GM23338 (cell line): Measurements from ENCODE around the gene SH2D2A. TPM values are rescaled to one million over a fixed set of nuclear protein-coding genes. Genes with fewer than 3 reads are reported as not detected.

Source experiments
- ATAC-seq: fragments of 200-7000 bp; cut with Tn5 transposase; 3 replicates; pipeline ENCODE4 v1.9.1; 2020
- DNase-seq: peaks from one replicate; pipeline ENCODE4 v3.0.0-alpha.2; 2015; ENCODE audit warnings: low spot score
- H2AFZ ChIP-seq: fragments of 200-600 bp; sonication (generic); 2 replicates; pipeline ENCODE4 v1.8.0; 2016; ENCODE audit warnings: antibody characterized with exemption, mild to moderate bottlenecking, moderate library complexity
- H3F3A ChIP-seq: fragments of 200-600 bp; sonication (generic); replicated peaks from 2 replicates; pipeline ENCODE4 v1.8.0; 2017; ENCODE audit warnings: antibody characterized with exemption, mixed run types, low read depth
- H3K27ac ChIP-seq: fragments of 200-600 bp; sonication (generic); 2 replicates; pipeline ENCODE4 v1.6.1; 2016; ENCODE audit warnings: low read depth
- H3K27me3 ChIP-seq: fragments of 200-600 bp; sonication (generic); 2 replicates; pipeline ENCODE4 v1.8.0; 2016; ENCODE audit warnings: mild to moderate bottlenecking, mixed run types, moderate library complexity; ENCODE audit not compliant: insufficient read depth
- H3K36me3 ChIP-seq: fragments of 200-600 bp; sonication (generic); 2 replicates; pipeline ENCODE4 v1.8.0; 2016; ENCODE audit warnings: mild to moderate bottlenecking; ENCODE audit not compliant: insufficient read depth
- H3K4me1 ChIP-seq: fragments of 200-600 bp; sonication (generic); 2 replicates; pipeline ENCODE4 v1.8.0; 2016; ENCODE audit warnings: mild to moderate bottlenecking, moderate library complexity; ENCODE audit not compliant: insufficient read depth
- H3K4me2 ChIP-seq: fragments of 200-600 bp; sonication (generic); 2 replicates; pipeline ENCODE4 v1.7.1; 2017; ENCODE audit warnings: mixed run types
- H3K4me3 ChIP-seq: fragments of 200-600 bp; sonication (generic); 2 replicates; pipeline ENCODE4 v1.6.1; 2016; ENCODE audit warnings: mixed run types
- H3K79me2 ChIP-seq: fragments of 200-600 bp; sonication (generic); replicated peaks from 2 replicates; pipeline ENCODE4 v1.8.0; 2017; ENCODE audit warnings: mild to moderate bottlenecking; ENCODE audit not compliant: insufficient read depth
- H3K9me2 ChIP-seq: fragments of 200-600 bp; sonication (generic); 2 replicates; pipeline ENCODE4 v1.8.0; 2017; ENCODE audit not compliant: insufficient read depth
- H4K20me1 ChIP-seq: fragments of 200-600 bp; sonication (generic); replicated peaks from 2 replicates; pipeline ENCODE4 v1.8.0; 2017; ENCODE audit warnings: mild to moderate bottlenecking; ENCODE audit not compliant: insufficient read depth
- H3K27ac Mint-ChIP-seq: 2 replicates; pipeline ENCODE4 v1.8.0; 2020; ENCODE audit warnings: inconsistent platforms, mild to moderate bottlenecking, moderate library complexity, mixed read lengths
- H3K27me3 Mint-ChIP-seq: 3 replicates; pipeline ENCODE4 v1.8.0; 2022; ENCODE audit warnings: low read depth, mild to moderate bottlenecking, moderate library complexity, mixed read lengths, inconsistent platforms; ENCODE audit not compliant: insufficient read depth, poor library complexity
- H3K36me3 Mint-ChIP-seq: 3 replicates; pipeline ENCODE4 v1.8.0; 2021; ENCODE audit warnings: low read depth, mild to moderate bottlenecking, inconsistent platforms, moderate library complexity, mixed read lengths
- H3K4me1 Mint-ChIP-seq: 3 replicates; pipeline ENCODE4 v1.8.0; 2020; ENCODE audit warnings: mild to moderate bottlenecking, inconsistent platforms, mixed read lengths
- H3K4me3 Mint-ChIP-seq: 3 replicates; pipeline ENCODE4 v1.8.0; 2021; ENCODE audit warnings: moderate library complexity, mild to moderate bottlenecking, inconsistent platforms, mixed read lengths
- H3K9me3 Mint-ChIP-seq: 3 replicates; pipeline ENCODE4 v1.8.0; 2020; ENCODE audit warnings: moderate library complexity, mild to moderate bottlenecking, inconsistent platforms, mixed read lengths
- CREB1 ChIP-seq: fragments of 250-450 bp; sonication (Bioruptor Pico); IDR thresholded peaks from 2 replicates; pipeline ENCODE4 v1.5.0; 2020; ENCODE audit warnings: low read depth, mild to moderate bottlenecking, moderate library complexity
- ETS1 ChIP-seq: IDR thresholded peaks from 2 replicates; pipeline ENCODE4 v1.6.1; 2016; ENCODE audit warnings: antibody characterized with exemption
- JUNB ChIP-seq: IDR thresholded peaks from one replicate; pipeline ENCODE4 v1.6.1; 2016; ENCODE audit warnings: antibody characterized with exemption; ENCODE audit not compliant: unreplicated experiment
- REST ChIP-seq: IDR thresholded peaks from one replicate; pipeline ENCODE4 v1.6.1; 2018; ENCODE audit warnings: antibody characterized with exemption; ENCODE audit not compliant: unreplicated experiment
- ZNF462 ChIP-seq: fragments of 250-450 bp; sonication (Bioruptor Pico); IDR thresholded peaks from 2 replicates; pipeline ENCODE4 v1.5.0; 2020; ENCODE audit warnings: mild to moderate bottlenecking, moderate library complexity
- polyA plus RNA-seq: library from polyadenylated mRNA; unstranded; fragments of >200 nt; fragmentation: Nextera tagmentation; extraction: Ambion mirVana; gene quantifications from 2 replicates; pipeline ENCODE4 v1.2.1, GENCODE V29; 2016
- total RNA-seq: library from RNA; depleted of rRNA; stranded (reverse); fragments of >200 nt; shearing (Covaris generic); gene quantifications from 2 replicates; pipeline ENCODE4 v1.2.3, GENCODE V29; 2014

The SH2D2A gene
- total and polyA plus RNA-seq, 2 experiments from 2014 or later: 5.5 to 11.5 TPM

GRCh38 chr1:156840186-156840897 is 23.7 kb upstream of the SH2D2A start:
- Mint-ChIP-seq H3K27ac (no peak overlapping the region), H3K4me1 (peaks cover 19% of the 10 kb centered on the region), H3K9me3 (no peaks in the 10 kb centered on the region), H3K36me3 (no peaks in the 10 kb centered on the region), H3K4me3 (no peak overlapping the region), H3K27me3 (peaks cover 53% of the 10 kb centered on the region)
- H3K36me3 ChIP-seq: no peaks in the 10 kb centered on the region
- no peak overlapping the region for H3K27ac ChIP-seq
- TF ChIP-seq JUNB (no peak), ETS1 (no peak), REST (no peak), ZNF462 (CRISPR knock-in tag) (no peak), CREB1 (CRISPR knock-in tag) (no peak)
- no peak overlapping the region for H2AFZ ChIP-seq
- ATAC-seq (no peak), DNase-seq (no peak)
- H3K4me2 ChIP-seq: no peak overlapping the region
- peaks cover 61% of the 10 kb centered on the region for H3K27me3 ChIP-seq
- H3K4me1 ChIP-seq: peaks cover 13% of the 10 kb centered on the region; the same call in 1 of the 2 replicates
- H4K20me1 ChIP-seq: no peaks in the 10 kb centered on the region; the same call in 1 of the 2 replicates
- H3F3A ChIP-seq: no peaks in the 10 kb centered on the region
- no peaks in the 10 kb centered on the region for H3K9me2 ChIP-seq
- H3K79me2 ChIP-seq: no peaks in the 10 kb centered on the region
- no peak overlapping the region for H3K4me3 ChIP-seq
